H1 (cell line): ENCODE results near the gene TMEM38A. TPM values are rescaled to one million over a fixed set of nuclear protein-coding genes. Genes with fewer than 3 reads are reported as not detected.

ENCODE experiments used
- CTCF ChIA-PET: fragments of 300-600 bp; sonication (Branson Sonifier 250); formaldehyde crosslinking; loops from one replicate; lab custom pipeline; 2021; ENCODE audit not compliant: partially characterized antibody; lab: Charles Lee
- POLR2A ChIA-PET: fragments of 300-600 bp; sonication (Branson Sonifier 250); formaldehyde crosslinking; loops from one replicate; lab custom pipeline; 2021; ENCODE audit warnings: inconsistent platforms; ENCODE audit not compliant: partially characterized antibody; lab: Charles Lee
- DNase-seq, 2 experiments: peaks; one replicate each; pipeline versions ENCODE4 v3.0.0 to v3.0.0-alpha.2; 2010 to 2022; ENCODE audit warnings: low spot score in 2 of 2, low read depth in 1 of 2, mixed read lengths in 1 of 2
- FAIRE-seq: peaks from 2 replicates; lab custom pipeline; 2011; peaks lifted over from hg19 to GRCh38; lab: Jason Lieb, UNC
- H2AFZ ChIP-seq: 2 replicates; pipeline ENCODE4 v1.8.1; 2012; ENCODE audit warnings: low read length, inconsistent platforms
- H2AK5ac ChIP-seq: 2 replicates; pipeline ENCODE4 v1.6.1; 2013; ENCODE audit warnings: low read depth, low read length
- H2BK120ac ChIP-seq: replicated peaks from 2 replicates; pipeline ENCODE3; 2013; ENCODE audit warnings: low read depth, low read length, inconsistent platforms
- H2BK12ac ChIP-seq: 2 replicates; pipeline ENCODE4 v1.6.1; 2013; ENCODE audit warnings: low read depth, low read length
- H2BK15ac ChIP-seq: 2 replicates; pipeline ENCODE4 v1.6.1; 2013; ENCODE audit warnings: low read length
- H2BK20ac ChIP-seq: 2 replicates; pipeline ENCODE4 v1.6.1; 2013; ENCODE audit warnings: low read length
- H2BK5ac ChIP-seq: 2 replicates; pipeline ENCODE4 v1.6.1; 2013; ENCODE audit warnings: low read depth, low read length
- H3K14ac ChIP-seq: 2 replicates; pipeline ENCODE4 v1.6.1; 2013; ENCODE audit warnings: inconsistent platforms; ENCODE audit not compliant: insufficient read length
- H3K18ac ChIP-seq: 2 replicates; pipeline ENCODE4 v1.6.1; 2013; ENCODE audit warnings: low read length; ENCODE audit errors: extremely low read depth
- H3K23ac ChIP-seq: 2 replicates; pipeline ENCODE4 v1.6.1; 2013; ENCODE audit warnings: inconsistent platforms; ENCODE audit not compliant: insufficient read length
- H3K23me2 ChIP-seq: 2 replicates; pipeline ENCODE4 v1.6.1; 2013; ENCODE audit warnings: low read depth, low read length
- H3K27ac ChIP-seq: 2 replicates; pipeline ENCODE4 v1.6.1; 2011; ENCODE audit warnings: low read depth, low read length, inconsistent platforms
- H3K27me3 ChIP-seq, 4 experiments: replicated peaks in 1 of 4; 1 replicate in 1 of 4; 2 replicates in 3 of 4; pipeline versions ENCODE4 v1.6.1 to v1.8.1; 2011 to 2013; ENCODE audit warnings: low read length in 3 of 4, mild to moderate bottlenecking in 3 of 4, inconsistent platforms in 2 of 4, mixed read lengths in 2 of 4, moderate library complexity in 1 of 4; ENCODE audit not compliant: control insufficient read depth in 3 of 4, insufficient read depth in 3 of 4; ENCODE audit errors: extremely low read depth in 1 of 4
- H3K36me3 ChIP-seq, 4 experiments: 2 replicates each; pipeline versions ENCODE4 v1.6.1 to v1.8.1; 2011 to 2013; ENCODE audit warnings: mild to moderate bottlenecking in 4 of 4, low read length in 3 of 4, moderate library complexity in 2 of 4, control low read depth in 1 of 4, inconsistent platforms in 1 of 4; ENCODE audit not compliant: insufficient read depth in 4 of 4, control insufficient read depth in 2 of 4
- H3K4ac ChIP-seq: replicated peaks from 2 replicates; pipeline ENCODE3; 2013; ENCODE audit warnings: low read length, low read depth, mixed read lengths, inconsistent platforms; ENCODE audit not compliant: insufficient read length
- H3K4me1 ChIP-seq, 4 experiments: replicated peaks in 1 of 4; 1 replicate in 1 of 4; 2 replicates in 3 of 4; pipeline versions ENCODE4 v1.6.1 to v1.8.1; 2011 to 2013; ENCODE audit warnings: low read length in 3 of 4, inconsistent platforms in 2 of 4, mixed read lengths in 1 of 4; ENCODE audit not compliant: insufficient read depth in 4 of 4, control insufficient read depth in 3 of 4
- H3K4me2 ChIP-seq, 2 experiments: 2 replicates each; pipeline versions ENCODE4 v1.6.1 to v1.8.1; 2011 to 2013; ENCODE audit warnings: low read depth in 2 of 2, low read length in 2 of 2, control low read depth in 1 of 2, inconsistent platforms in 1 of 2, mild to moderate bottlenecking in 1 of 2; ENCODE audit not compliant: insufficient read depth in 1 of 2
- H3K4me3 ChIP-seq, 4 experiments: fragments of 200-600, 300-600 bp in 1 of 4; sonication (generic), shearing (Covaris generic), sonication (Bioruptor Twin) in 1 of 4; 2 replicates each; pipeline versions ENCODE4 v1.5.1 to v1.8.1; 2011 to 2016; ENCODE audit warnings: low read length in 4 of 4, low read depth in 3 of 4, control low read depth in 2 of 4, inconsistent platforms in 2 of 4, mild to moderate bottlenecking in 2 of 4, mixed read lengths in 1 of 4, moderate library complexity in 1 of 4; ENCODE audit not compliant: insufficient read depth in 2 of 4; ENCODE audit errors: extremely low read depth in 1 of 4
- H3K56ac ChIP-seq: replicated peaks from 2 replicates; pipeline ENCODE3; 2013; ENCODE audit warnings: low read depth, mild to moderate bottlenecking, mixed read lengths, low read length, inconsistent platforms; ENCODE audit not compliant: insufficient read length
- H3K79me1 ChIP-seq: 2 replicates; pipeline ENCODE4 v1.6.1; 2013; ENCODE audit warnings: low read depth, low read length, control low read depth
- H3K79me2 ChIP-seq, 2 experiments: 2 replicates each; pipeline versions ENCODE4 v1.6.1 to v1.8.1; 2012 to 2013; ENCODE audit warnings: low read length in 2 of 2, mild to moderate bottlenecking in 2 of 2, inconsistent platforms in 1 of 2; ENCODE audit not compliant: insufficient read depth in 2 of 2, control insufficient read depth in 1 of 2
- H3K9ac ChIP-seq, 4 experiments: replicated peaks in 1 of 4; 1 replicate in 1 of 4; 2 replicates in 3 of 4; pipeline versions ENCODE4 v1.6.1 to v1.8.1; 2011 to 2013; ENCODE audit warnings: low read depth in 3 of 4, low read length in 3 of 4, control low read depth in 2 of 4, mild to moderate bottlenecking in 2 of 4, moderate library complexity in 2 of 4, inconsistent platforms in 1 of 4; ENCODE audit errors: extremely low read depth in 1 of 4
- H3K9me3 ChIP-seq, 2 experiments: 2 replicates each; pipeline versions ENCODE4 v1.6.1 to v1.8.1; 2012 to 2013; ENCODE audit warnings: mild to moderate bottlenecking in 2 of 2, moderate library complexity in 2 of 2, control low read depth in 1 of 2, inconsistent platforms in 1 of 2, low read depth in 1 of 2, low read length in 1 of 2, mixed read lengths in 1 of 2; ENCODE audit not compliant: insufficient read depth in 2 of 2
- H4K20me1 ChIP-seq, 2 experiments: replicated peaks in 1 of 2; 2 replicates each; pipeline versions ENCODE3 to v1.8.1; 2011 to 2013; ENCODE audit warnings: inconsistent platforms in 2 of 2, low read length in 2 of 2, mild to moderate bottlenecking in 1 of 2; ENCODE audit not compliant: insufficient read depth in 2 of 2, control insufficient read depth in 1 of 2
- H4K5ac ChIP-seq: 2 replicates; pipeline ENCODE4 v1.6.1; 2013; ENCODE audit warnings: low read length, low read depth, mixed read lengths, inconsistent platforms; ENCODE audit not compliant: insufficient read length
- H4K8ac ChIP-seq: 2 replicates; pipeline ENCODE4 v1.8.0; 2013; ENCODE audit warnings: mild to moderate bottlenecking, moderate library complexity, low read length, inconsistent platforms; ENCODE audit not compliant: insufficient read depth; ENCODE audit errors: extremely low read depth
- H4K91ac ChIP-seq: replicated peaks from 2 replicates; pipeline ENCODE3; 2013; ENCODE audit warnings: low read length, mixed read lengths, inconsistent platforms; ENCODE audit not compliant: insufficient read length
- CBX5 ChIP-seq: fragments of 300-800, 300-1000 bp; sonication (generic); IDR thresholded peaks from 2 replicates; pipeline ENCODE4 v1.7.1; 2016; ENCODE audit warnings: antibody characterized with exemption, low read length, low read depth
- HDAC2 ChIP-seq, 2 experiments: fragments of 300-600 bp in 1 of 2; sonication (generic) in 1 of 2; IDR thresholded peaks; 2 replicates each; pipeline ENCODE4 v1.6.1; 2011 to 2012; ENCODE audit warnings: low read depth in 2 of 2, low read length in 2 of 2, mild to moderate bottlenecking in 2 of 2, moderate library complexity in 2 of 2, borderline replicate concordance in 1 of 2, inconsistent platforms in 1 of 2
- KDM1A ChIP-seq: fragments of 200-600, 300-600 bp; sonication (generic); IDR thresholded peaks from 2 replicates; pipeline ENCODE4 v1.7.1; 2016; ENCODE audit warnings: mild to moderate bottlenecking, low read length, borderline replicate concordance
- WGBS, 2 experiments: shearing (Covaris generic) in 1 of 2; methylation state at CpG; one replicate each; pipeline versions ENCODE4 v1.1.6 to v1.1.7; 2013 to 2015; ENCODE audit warnings: low lambda C conversion rate in 2 of 2, mixed read lengths in 2 of 2, inconsistent platforms in 1 of 2, low coverage in 1 of 2, missing lambda C conversion rate in 1 of 2; ENCODE audit not compliant: insufficient replicate concordance in 2 of 2, insufficient coverage in 1 of 2, insufficient read length in 1 of 2; ENCODE audit errors: extremely low coverage in 1 of 2, missing lambda C conversion rate in 1 of 2; 5-methylcytosine and 5-hydroxymethylcytosine counted together
- polyA plus RNA-seq, 7 experiments: library from polyadenylated mRNA; depleted of rRNA in 3 of 7; stranded (reverse) in 5 of 7; unstranded in 2 of 7; fragments of >200 nt in 5 of 7; fragments of 200-250 nt in 2 of 7; gene quantifications; 1 replicate in 5 of 7; 2 replicates in 1 of 7; 4 replicates in 1 of 7; pipeline versions ENCODE4 v1.2.1 to v1.2.3, GENCODE V29; 2011 to 2013; ENCODE audit warnings: missing spikeins in 2 of 7, mixed read lengths in 2 of 7
- total RNA-seq: library from RNA; stranded (reverse); fragmentation: NEBNext Ultra II Directional; extraction: Animal tissue kit (Norgen Biotek cat#: 25700); gene quantifications from 2 replicates; pipeline ENCODE4 v1.2.1, GENCODE V29; 2021
- TF ChIP-seq, protein P1 (sequence below), 3 experiments: IDR thresholded peaks; 1 replicate in 2 of 3; 2 replicates in 1 of 3; pipeline versions ENCODE4 v1.5.1 to v1.6.1; 2011; ENCODE audit warnings: low read length in 3 of 3, mild to moderate bottlenecking in 3 of 3, inconsistent platforms in 2 of 3, low read depth in 1 of 3, moderate library complexity in 1 of 3; ENCODE audit not compliant: insufficient read depth in 1 of 3; ENCODE audit errors: control extremely low read depth in 1 of 3

The TMEM38A gene
- total and polyA plus RNA-seq, 2 of the 8 experiments (the other 6 are each of a cell fraction or from before 2014, with no cell fraction given), result 8.9 to 9.2 TPM

- no peak overlapping the region for H3K18ac ChIP-seq
- no peak overlapping the region for H4K8ac ChIP-seq
- peaks cover 0 to 5% (median 3%) of the 10 kb centered on the region in 4 experiments; a peak in 4 of 7 replicates for H3K4me1 ChIP-seq
- peaks cover 16% of the 10 kb centered on the region; the same call in 1 of the 2 replicates for H3K23me2 ChIP-seq
- no peak for FAIRE-seq
- no peak overlapping the region for H2BK120ac ChIP-seq
- no peak overlapping the region for H3K56ac ChIP-seq
- no peaks in the 10 kb centered on the region for H3K27me3 ChIP-seq
- H3K4ac ChIP-seq, result no peak overlapping the region
- TF ChIP-seq HDAC2 (IDR thresholded peaks at IDR 0.05; ENCODE audit: borderline replicate concordance in 1 of 2, low read depth in 2 of 2, low read length in 2 of 2) (0 out of 4 replicates have a peak, but pooled peaks of 1 of the 2 experiments have one; percentile 30), CBX5 (no peak), KDM1A (peak; percentile 75; the same call in 1 of the 2 replicates)
- TF ChIP-seq, protein P1, sequence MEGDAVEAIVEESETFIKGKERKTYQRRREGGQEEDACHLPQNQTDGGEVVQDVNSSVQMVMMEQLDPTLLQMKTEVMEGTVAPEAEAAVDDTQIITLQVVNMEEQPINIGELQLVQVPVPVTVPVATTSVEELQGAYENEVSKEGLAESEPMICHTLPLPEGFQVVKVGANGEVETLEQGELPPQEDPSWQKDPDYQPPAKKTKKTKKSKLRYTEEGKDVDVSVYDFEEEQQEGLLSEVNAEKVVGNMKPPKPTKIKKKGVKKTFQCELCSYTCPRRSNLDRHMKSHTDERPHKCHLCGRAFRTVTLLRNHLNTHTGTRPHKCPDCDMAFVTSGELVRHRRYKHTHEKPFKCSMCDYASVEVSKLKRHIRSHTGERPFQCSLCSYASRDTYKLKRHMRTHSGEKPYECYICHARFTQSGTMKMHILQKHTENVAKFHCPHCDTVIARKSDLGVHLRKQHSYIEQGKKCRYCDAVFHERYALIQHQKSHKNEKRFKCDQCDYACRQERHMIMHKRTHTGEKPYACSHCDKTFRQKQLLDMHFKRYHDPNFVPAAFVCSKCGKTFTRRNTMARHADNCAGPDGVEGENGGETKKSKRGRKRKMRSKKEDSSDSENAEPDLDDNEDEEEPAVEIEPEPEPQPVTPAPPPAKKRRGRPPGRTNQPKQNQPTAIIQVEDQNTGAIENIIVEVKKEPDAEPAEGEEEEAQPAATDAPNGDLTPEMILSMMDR (IDR thresholded peaks at IDR 0.05; ENCODE audit: control extremely low read depth in 1 of 3, insufficient read depth in 1 of 3, low read depth in 1 of 3, low read length in 3 of 3), result peak in 1 of 3 experiments; percentile 3; a peak in 1 of 4 replicates
- H4K5ac ChIP-seq, result no peak overlapping the region
- H4K91ac ChIP-seq, result no peak overlapping the region
- H2BK20ac ChIP-seq, result no peak overlapping the region
- H4K20me1 ChIP-seq, result peaks cover 9 to 22% of the 10 kb centered on the region in 2 experiments
- peak overlapping the region; percentile 81 to 83 for H3K4me2 ChIP-seq
- H3K9ac ChIP-seq, result peak overlapping the region in 3 of 4 experiments; percentile 1 to 44 (median 5); a peak in 2 of 7 replicates
- peak overlapping the region; percentile 21; the same call in 1 of the 2 replicates for H3K27ac ChIP-seq
- H3K23ac ChIP-seq, result no peak overlapping the region
- no peak overlapping the region for H3K14ac ChIP-seq
- WGBS, 2 experiments, result 18% methylated on average over 11 of the region's 14 CpGs; no CpG with 5 or more reads in 1 of the 2 experiments
- H3K9me3 ChIP-seq, result no peaks in the 10 kb centered on the region
- H3K36me3 ChIP-seq, result peaks cover 4 to 38% (median 18%) of the 10 kb centered on the region in 4 experiments
- no peak overlapping the region for H2AK5ac ChIP-seq
- H2BK12ac ChIP-seq, result no peak overlapping the region
- peaks cover 13% of the 10 kb centered on the region for H3K79me1 ChIP-seq
- H2BK5ac ChIP-seq, result peak overlapping the region; percentile 24
- H3K79me2 ChIP-seq, result peaks cover 13 to 40% of the 10 kb centered on the region in 2 experiments
- ChIA-PET CTCF (interaction anchor here (0.6 kb wide), 1 partner anchor 454 kb away, joined by 3 read pairs; no protein-coding TSS in a partner anchor), POLR2A (interaction anchor here (0.6 to 4.2 kb wide), 15 partner anchors 10 to 677 kb away, joined by 3 to 27 read pairs (median 4); partner anchors contain the start of gene SLC35E1)
- H2AFZ ChIP-seq, result no peak overlapping the region
- H3K4me3 ChIP-seq, result peak overlapping the region; percentile 69 to 95 (median 91)
- no peak for DNase-seq
- H2BK15ac ChIP-seq, result no peak overlapping the region
These were observed 1.5 kb upstream of the TMEM38A start for GRCh38 chr19:16659464-16659831.
